ENCODE measurements around the gene TLE7. TPM values are rescaled to one million over a fixed set of nuclear protein-coding genes. Genes with fewer than 3 reads are reported as not detected.

Gene TLE7
- total RNA-seq, 1 donor from 2014 or later, result not detected

GRCh38 chr16:71461686-71462648 lies 20.1 kb upstream of the TLE7 start, which contains the start of gene ZNF23:
Gene ZNF23, minus strand, starts transcription at chr16:71462247. Its CDS starts 5,451 bp downstream, at chr16:71456796.
- Mint-ChIP-seq H3K9me3 (ENCODE audit: low read depth) (no peaks in the 10 kb centered on the region), H3K27ac (peak within 1 kb of the TSS; percentile 57), H3K36me3 (ENCODE audit: insufficient read depth) (no peaks in the 10 kb centered on the region), H3K4me1 (ENCODE audit: low read depth) (peaks cover 12% of the 10 kb centered on the region), H3K4me3 (ENCODE audit: low read depth) (peak within 1 kb of the TSS; percentile 93), H3K27me3 (no peaks in the 10 kb centered on the region)
- TF ChIP-seq, protein P1, sequence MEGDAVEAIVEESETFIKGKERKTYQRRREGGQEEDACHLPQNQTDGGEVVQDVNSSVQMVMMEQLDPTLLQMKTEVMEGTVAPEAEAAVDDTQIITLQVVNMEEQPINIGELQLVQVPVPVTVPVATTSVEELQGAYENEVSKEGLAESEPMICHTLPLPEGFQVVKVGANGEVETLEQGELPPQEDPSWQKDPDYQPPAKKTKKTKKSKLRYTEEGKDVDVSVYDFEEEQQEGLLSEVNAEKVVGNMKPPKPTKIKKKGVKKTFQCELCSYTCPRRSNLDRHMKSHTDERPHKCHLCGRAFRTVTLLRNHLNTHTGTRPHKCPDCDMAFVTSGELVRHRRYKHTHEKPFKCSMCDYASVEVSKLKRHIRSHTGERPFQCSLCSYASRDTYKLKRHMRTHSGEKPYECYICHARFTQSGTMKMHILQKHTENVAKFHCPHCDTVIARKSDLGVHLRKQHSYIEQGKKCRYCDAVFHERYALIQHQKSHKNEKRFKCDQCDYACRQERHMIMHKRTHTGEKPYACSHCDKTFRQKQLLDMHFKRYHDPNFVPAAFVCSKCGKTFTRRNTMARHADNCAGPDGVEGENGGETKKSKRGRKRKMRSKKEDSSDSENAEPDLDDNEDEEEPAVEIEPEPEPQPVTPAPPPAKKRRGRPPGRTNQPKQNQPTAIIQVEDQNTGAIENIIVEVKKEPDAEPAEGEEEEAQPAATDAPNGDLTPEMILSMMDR (IDR thresholded peaks at IDR 0.05; ENCODE audit: unreplicated experiment), result no peak
- peak; percentile 71 for DNase-seq (ENCODE audit: low spot score, unreplicated experiment)

DNA sequence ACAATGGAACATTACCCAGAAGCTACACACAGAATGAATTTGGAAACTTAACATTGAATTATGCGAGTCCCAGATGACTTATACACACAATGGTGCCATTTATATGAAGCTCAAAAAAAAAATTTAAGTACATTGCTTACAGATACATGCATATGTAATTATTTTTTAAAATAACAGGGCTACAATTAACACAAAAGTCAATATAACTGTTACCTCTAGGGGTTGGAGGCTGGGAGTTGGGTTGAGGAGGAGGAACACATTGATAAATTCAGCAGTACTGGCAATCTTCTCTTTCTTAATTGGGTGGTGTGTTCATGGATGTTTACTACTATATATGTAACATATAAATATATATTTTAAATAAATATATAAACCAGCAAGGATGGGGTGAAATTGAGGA lies 19.1 kb upstream of the TLE7 start:
- no peak for DNase-seq (ENCODE audit: low spot score, unreplicated experiment)
- Mint-ChIP-seq H3K27ac (no peak overlapping the region), H3K27me3 (no peaks in the 10 kb centered on the region), H3K4me1 (ENCODE audit: low read depth) (peaks cover 12% of the 10 kb centered on the region), H3K9me3 (ENCODE audit: low read depth) (no peaks in the 10 kb centered on the region), H3K4me3 (ENCODE audit: low read depth) (peak overlapping the region; percentile 93), H3K36me3 (ENCODE audit: insufficient read depth) (peaks cover 4% of the 10 kb centered on the region)
- TF ChIP-seq, protein P1 (IDR thresholded peaks at IDR 0.05; ENCODE audit: unreplicated experiment), result no peak

GRCh38 chr16:71460236-71460635 lies 18.4 kb upstream of the TLE7 start:
- no peak for DNase-seq (ENCODE audit: low spot score, unreplicated experiment)
- H3K4me1 Mint-ChIP-seq (ENCODE audit: low read depth), result peaks cover 12% of the 10 kb centered on the region
- no peak overlapping the region for H3K27ac Mint-ChIP-seq
- H3K9me3 Mint-ChIP-seq (ENCODE audit: low read depth), result no peaks in the 10 kb centered on the region
- H3K36me3 Mint-ChIP-seq (ENCODE audit: insufficient read depth), result peaks cover 8% of the 10 kb centered on the region
- TF ChIP-seq, protein P1 (IDR thresholded peaks at IDR 0.05; ENCODE audit: unreplicated experiment), result no peak
- H3K4me3 Mint-ChIP-seq (ENCODE audit: low read depth), result peak overlapping the region; percentile 31
- H3K27me3 Mint-ChIP-seq, result no peaks in the 10 kb centered on the region

DNA sequence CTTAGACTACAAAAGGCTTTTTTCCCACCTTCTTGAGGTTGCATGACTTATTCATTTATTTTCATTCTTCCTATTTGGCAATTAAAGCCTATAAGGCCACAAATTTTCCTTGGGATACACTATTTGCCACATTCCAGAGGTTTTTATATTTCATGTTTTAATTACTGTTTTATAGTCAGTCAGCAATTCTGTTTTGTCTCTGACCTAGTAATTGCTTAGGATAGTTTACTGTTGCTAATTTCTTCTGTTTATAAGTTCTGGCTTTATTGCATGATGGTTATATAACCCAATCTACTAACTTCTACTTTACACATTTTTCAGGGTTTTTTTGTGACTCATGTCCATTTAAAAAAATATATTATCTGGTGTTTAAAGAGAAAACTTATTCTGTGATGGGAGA lies 17.7 kb upstream of the TLE7 start:
- TF ChIP-seq, protein P1 (IDR thresholded peaks at IDR 0.05; ENCODE audit: unreplicated experiment), result no peak
- no peak overlapping the region for H3K27ac Mint-ChIP-seq
- no peak for DNase-seq (ENCODE audit: low spot score, unreplicated experiment)
- peaks cover 15% of the 10 kb centered on the region for H3K36me3 Mint-ChIP-seq (ENCODE audit: insufficient read depth)
- H3K4me1 Mint-ChIP-seq (ENCODE audit: low read depth), result peaks cover 12% of the 10 kb centered on the region
- H3K27me3 Mint-ChIP-seq, result no peaks in the 10 kb centered on the region
- no peak overlapping the region for H3K4me3 Mint-ChIP-seq (ENCODE audit: low read depth)
- peaks cover 3% of the 10 kb centered on the region for H3K9me3 Mint-ChIP-seq (ENCODE audit: low read depth)

DNA sequence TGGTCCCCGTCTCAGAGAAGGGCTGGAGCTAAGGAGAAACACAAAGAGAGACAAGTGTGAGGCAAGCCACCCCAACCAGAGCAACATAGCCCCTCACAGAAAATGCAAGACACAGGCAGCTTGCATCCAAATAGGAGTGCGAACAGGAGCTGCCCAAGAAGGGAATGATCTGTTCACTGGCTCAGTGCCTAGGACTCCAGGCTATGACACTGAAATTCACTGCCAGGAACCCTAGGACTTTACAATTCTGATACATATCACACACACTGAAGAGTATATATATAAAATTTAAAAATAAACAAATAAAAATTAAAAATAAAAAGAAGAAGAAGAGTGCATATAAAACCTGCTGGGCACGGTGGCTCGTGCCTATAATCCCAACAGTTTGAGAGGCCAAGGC lies 14.9 kb upstream of the TLE7 start:
- Mint-ChIP-seq H3K27ac (no peak overlapping the region), H3K4me1 (ENCODE audit: low read depth) (peaks cover 4% of the 10 kb centered on the region), H3K4me3 (ENCODE audit: low read depth) (no peak overlapping the region), H3K27me3 (no peaks in the 10 kb centered on the region), H3K36me3 (ENCODE audit: insufficient read depth) (peaks cover 39% of the 10 kb centered on the region), H3K9me3 (ENCODE audit: low read depth) (peaks cover 22% of the 10 kb centered on the region)
- no peak for DNase-seq (ENCODE audit: low spot score, unreplicated experiment)
- TF ChIP-seq, protein P1 (IDR thresholded peaks at IDR 0.05; ENCODE audit: unreplicated experiment), result no peak

Measured in progenitor cell of endocrine pancreas (in vitro differentiated cells).